IMR-90 (cell line): ENCODE measurements around the gene MINAR2. TPM values are rescaled to one million over a fixed set of nuclear protein-coding genes. Genes with fewer than 3 reads are reported as not detected.

Experiments used
- ATAC-seq: fragments of 200-7000 bp; cut with Tn5 transposase; 2 replicates; pipeline ENCODE4 v1.9.1; 2020; ENCODE audit warnings: low read depth, mild to moderate bottlenecking, moderate library complexity
- BruUV-seq: library from RNA; stranded (reverse); fragments of 400-500 nt; replicated peaks from 2 replicates; lab custom pipeline; 2021; lab: Mats Ljungman, UMichigan
- CTCF ChIA-PET: fragments of 300-600 bp; formaldehyde crosslinking; extraction: SDS; loops from one replicate; lab custom pipeline; 2021; ENCODE audit warnings: antibody characterized with exemption; lab: Yijun Ruan, JAX
- POLR2A ChIA-PET: fragments of 300-600 bp; sonication (Branson Sonifier 250); formaldehyde crosslinking; loops from one replicate; lab custom pipeline; 2022; ENCODE audit warnings: antibody characterized with exemption; ENCODE audit not compliant: unreplicated experiment; lab: Charles Lee
- DNase-seq: peaks from one replicate; pipeline ENCODE4 v3.0.0; 2013
- H2AFZ ChIP-seq: replicated peaks from 2 replicates; pipeline ENCODE3; 2013; ENCODE audit warnings: low read length, mild to moderate bottlenecking; ENCODE audit not compliant: poor library complexity
- H2AK5ac ChIP-seq: 2 replicates; pipeline ENCODE4 v1.6.1; 2013; ENCODE audit warnings: low read depth, low read length, inconsistent platforms
- H2AK9ac ChIP-seq: replicated peaks from 2 replicates; pipeline ENCODE3; 2013; ENCODE audit warnings: mild to moderate bottlenecking, low read depth, low read length, moderate library complexity; ENCODE audit not compliant: poor library complexity
- H2BK120ac ChIP-seq: 2 replicates; pipeline ENCODE4 v1.6.1; 2013; ENCODE audit warnings: low read depth, low read length, inconsistent platforms
- H2BK15ac ChIP-seq: 3 replicates; pipeline ENCODE4 v1.6.1; 2013; ENCODE audit warnings: low read depth, low read length, inconsistent platforms
- H2BK20ac ChIP-seq: 2 replicates; pipeline ENCODE4 v1.6.1; 2013; ENCODE audit warnings: low read depth, mild to moderate bottlenecking, inconsistent platforms, low read length, moderate library complexity
- H2BK5ac ChIP-seq: 2 replicates; pipeline ENCODE4 v1.6.1; 2013; ENCODE audit warnings: mild to moderate bottlenecking, low read depth, low read length, inconsistent platforms; ENCODE audit not compliant: poor library complexity, severe bottlenecking
- H3K14ac ChIP-seq: replicated peaks from 2 replicates; pipeline ENCODE4 v1.6.1; 2013; ENCODE audit warnings: low read depth, low read length, inconsistent platforms
- H3K18ac ChIP-seq: 2 replicates; pipeline ENCODE4 v1.6.1; 2013; ENCODE audit warnings: low read depth, low read length, control low read depth
- H3K23ac ChIP-seq: 2 replicates; pipeline ENCODE4 v1.6.1; 2013; ENCODE audit warnings: low read depth, low read length, inconsistent platforms
- H3K27ac ChIP-seq: 2 replicates; pipeline ENCODE4 v1.5.1; 2013; ENCODE audit warnings: mild to moderate bottlenecking, control low read depth, low read length; ENCODE audit not compliant: insufficient read depth
- H3K27me3 ChIP-seq: 2 replicates; pipeline ENCODE4 v1.6.1; 2013; ENCODE audit warnings: low read length; ENCODE audit not compliant: control insufficient read depth, insufficient read depth
- H3K36me3 ChIP-seq: 2 replicates; pipeline ENCODE4 v1.6.1; 2013; ENCODE audit warnings: low read length, mixed read lengths; ENCODE audit not compliant: control insufficient read depth, insufficient read depth
- H3K4ac ChIP-seq: 2 replicates; pipeline ENCODE4 v1.6.1; 2013; ENCODE audit warnings: low read depth, low read length, inconsistent platforms
- H3K4me1 ChIP-seq: 2 replicates; pipeline ENCODE4 v1.6.1; 2013; ENCODE audit warnings: low read length, mixed read lengths; ENCODE audit not compliant: control insufficient read depth, insufficient read depth
- H3K4me2 ChIP-seq: 2 replicates; pipeline ENCODE4 v1.6.1; 2013; ENCODE audit warnings: low read depth, mild to moderate bottlenecking, control low read depth, low read length, moderate library complexity
- H3K4me3 ChIP-seq: 2 replicates; pipeline ENCODE4 v1.5.1; 2013; ENCODE audit warnings: low read depth, mild to moderate bottlenecking, control low read depth, low read length, moderate library complexity; ENCODE audit not compliant: insufficient read depth
- H3K56ac ChIP-seq: 2 replicates; pipeline ENCODE4 v1.6.1; 2013; ENCODE audit warnings: low read length, inconsistent platforms; ENCODE audit not compliant: insufficient read depth; ENCODE audit errors: extremely low read depth
- H3K79me1 ChIP-seq, 2 experiments: 2 replicates each; pipeline ENCODE4 v1.6.1; 2013; ENCODE audit warnings: low read length in 2 of 2, inconsistent platforms in 1 of 2, low read depth in 1 of 2
- H3K9ac ChIP-seq: 2 replicates; pipeline ENCODE4 v1.6.1; 2013; ENCODE audit warnings: low read depth, low read length, control low read depth
- H3K9me1 ChIP-seq: 2 replicates; pipeline ENCODE4 v1.6.1; 2013; ENCODE audit warnings: low read length, inconsistent platforms; ENCODE audit not compliant: insufficient read depth
- H3K9me3 ChIP-seq: 2 replicates; pipeline ENCODE4 v1.6.1; 2013; ENCODE audit warnings: low read length; ENCODE audit not compliant: control insufficient read depth, insufficient read depth
- H4K20me1 ChIP-seq: 2 replicates; pipeline ENCODE4 v1.6.1; 2013; ENCODE audit warnings: low read length, inconsistent platforms; ENCODE audit not compliant: insufficient read depth
- H4K5ac ChIP-seq: 2 replicates; pipeline ENCODE4 v1.6.1; 2013; ENCODE audit warnings: mild to moderate bottlenecking, low read depth, low read length, control low read depth
- H4K8ac ChIP-seq, 2 experiments: 2 replicates each; pipeline ENCODE4 v1.6.1; 2013; ENCODE audit warnings: low read depth in 2 of 2, low read length in 2 of 2, control low read depth in 1 of 2, inconsistent platforms in 1 of 2
- H4K91ac ChIP-seq: 2 replicates; pipeline ENCODE4 v1.6.1; 2013; ENCODE audit warnings: low read depth, low read length, inconsistent platforms; ENCODE audit not compliant: insufficient read depth
- CHD1 ChIP-seq: IDR thresholded peaks from 2 replicates; pipeline ENCODE4 v1.6.1; 2012; ENCODE audit warnings: low read depth, low read length, improper control_type of control experiment
- MAZ ChIP-seq: IDR thresholded peaks from 2 replicates; pipeline ENCODE4 v1.6.1; 2012; ENCODE audit warnings: low read depth, mild to moderate bottlenecking, low read length, improper control_type of control experiment, moderate library complexity, borderline replicate concordance
- POLR2A ChIP-seq: IDR thresholded peaks from 2 replicates; pipeline ENCODE4 v1.6.1; 2012; ENCODE audit warnings: mild to moderate bottlenecking, low read depth, low read length
- RAD21 ChIP-seq: IDR thresholded peaks from 2 replicates; pipeline ENCODE4 v1.6.1; 2012; ENCODE audit warnings: low read length, improper control_type of control experiment
- RFX5 ChIP-seq: IDR thresholded peaks from 2 replicates; pipeline ENCODE4 v1.8.0; 2012; ENCODE audit warnings: low read depth, mild to moderate bottlenecking, low read length, moderate library complexity
- USF2 ChIP-seq: fragments of 150-350 bp; IDR thresholded peaks from 2 replicates; pipeline ENCODE4 v1.6.1; 2017; ENCODE audit warnings: mild to moderate bottlenecking, antibody characterized with exemption, low read length, low read depth
- dilution Hi-C: fragments of 300-500 bp; cut with HindIII; formaldehyde crosslinking; loops from one replicate; pipeline ENCODE4 v1.14.3; 2018; ENCODE audit warnings: low sequenced_read_pairs; ENCODE audit not compliant: unreplicated experiment
- in situ Hi-C: fragments of 300-500 bp; cut with MboI; formaldehyde crosslinking; loops from 3 replicates; pipeline ENCODE4 v1.14.3; 2019; ENCODE audit warnings: low sequenced_read_pairs, inconsistent platforms, mixed read lengths
- intact Hi-C: fragments of 100-400 bp; cut with micrococcal nuclease; formaldehyde crosslinking; loops from 2 replicates; pipeline ENCODE4 v1.10.0; 2022
- polyA plus RNA-seq, 3 experiments: library from polyadenylated mRNA; depleted of rRNA; stranded (reverse); fragments of >200 nt; gene quantifications; 2 replicates each; pipeline ENCODE4 v1.2.3, GENCODE V29; 2012; ENCODE audit warnings: low replicate concordance in 1 of 3
- total RNA-seq: library from RNA; depleted of rRNA; stranded (reverse); fragments of >200 nt; gene quantifications from 2 replicates; pipeline ENCODE4 v1.2.3, GENCODE V29; 2012

Gene MINAR2
- total and polyA plus RNA-seq, 2 of the 4 experiments (the other 2 are of a cell fraction), result not detected

GRCh38 chr5:129717751-129718310 lies 30.1 kb upstream of the MINAR2 start:
- H4K8ac ChIP-seq, result no peak overlapping the region
- no peak overlapping the region for H3K9ac ChIP-seq
- dilution Hi-C loops (no loop called here), intact Hi-C loops (no loop called here), in situ Hi-C loops (no loop called here)
- no peak overlapping the region for H3K23ac ChIP-seq
- no peaks in the 10 kb centered on the region for H3K79me1 ChIP-seq
- H3K4me2 ChIP-seq, result no peak overlapping the region
- 0 out of 2 replicates have a peak, but pooled peaks cover 2% of the 10 kb centered on the region for H3K9me3 ChIP-seq
- ATAC-seq (no peak), DNase-seq (no peak)
- H3K4ac ChIP-seq, result no peak overlapping the region
- H3K4me3 ChIP-seq, result no peak overlapping the region
- no peak for TF ChIP-seq USF2
- no peak for TF ChIP-seq RAD21
- no peak for TF ChIP-seq CHD1
- TF ChIP-seq MAZ, result no peak
- TF ChIP-seq RFX5, result no peak
- TF ChIP-seq POLR2A, result no peak
- H3K27me3 ChIP-seq, result no peaks in the 10 kb centered on the region
- no peaks in the 10 kb centered on the region for H3K36me3 ChIP-seq
- no peak overlapping the region for H3K18ac ChIP-seq
- H4K20me1 ChIP-seq, result no peaks in the 10 kb centered on the region
- no TSS peak for BruUV-seq
- H2BK20ac ChIP-seq, result no peak overlapping the region
- no peaks in the 10 kb centered on the region for H3K4me1 ChIP-seq
- POLR2A ChIA-PET, result interaction anchor here (0.6 kb wide), 1 partner anchor 202 kb away, joined by 3 read pairs; no protein-coding TSS in a partner anchor
- H2BK120ac ChIP-seq, result no peak overlapping the region
- H3K14ac ChIP-seq, result no peak overlapping the region
- CTCF ChIA-PET, result no interaction called here
- no peak overlapping the region for H4K5ac ChIP-seq
- H2AFZ ChIP-seq, result no peak overlapping the region
- H3K56ac ChIP-seq, result no peak overlapping the region
- no peaks in the 10 kb centered on the region for H3K9me1 ChIP-seq
- H4K91ac ChIP-seq, result no peak overlapping the region
- no peak overlapping the region for H2BK15ac ChIP-seq
- H2AK9ac ChIP-seq, result no peak overlapping the region
- H2AK5ac ChIP-seq, result no peak overlapping the region
- no peak overlapping the region for H3K27ac ChIP-seq
- no peak overlapping the region for H2BK5ac ChIP-seq
